ENCODE results near the gene ZC3H13. TPM values are rescaled to one million over a fixed set of nuclear protein-coding genes. Genes with fewer than 3 reads are reported as not detected.

Gene ZC3H13
- total RNA-seq, 1 donor from 2014 or later = 44.3 TPM

GRCh38 chr13:46063292-46063691 is 10.7 kb upstream of the ZC3H13 start:
- Mint-ChIP-seq H3K36me3 (ENCODE audit: unreplicated experiment) (no peaks in the 10 kb centered on the region), H3K27me3 (ENCODE audit: unreplicated experiment) (peaks cover 4% of the 10 kb centered on the region), H3K9me3 (ENCODE audit: unreplicated experiment) (peaks cover 3% of the 10 kb centered on the region), H3K4me1 (ENCODE audit: unreplicated experiment) (peaks cover 9% of the 10 kb centered on the region), H3K4me3 (ENCODE audit: unreplicated experiment) (no peak overlapping the region), H3K27ac (ENCODE audit: unreplicated experiment) (no peak overlapping the region)
- no peak for TF ChIP-seq CTCF (IDR thresholded peaks at IDR 0.05)
- no peak for DNase-seq (ENCODE audit: extremely low spot score, unreplicated experiment)

- Mint-ChIP-seq H3K9me3 (ENCODE audit: unreplicated experiment) (peaks cover 3% of the 10 kb centered on the region), H3K4me1 (ENCODE audit: unreplicated experiment) (peaks cover 9% of the 10 kb centered on the region), H3K36me3 (ENCODE audit: unreplicated experiment) (no peaks in the 10 kb centered on the region), H3K27me3 (ENCODE audit: unreplicated experiment) (peaks cover 3% of the 10 kb centered on the region), H3K27ac (ENCODE audit: unreplicated experiment) (no peak overlapping the region), H3K4me3 (ENCODE audit: unreplicated experiment) (no peak overlapping the region)
- TF ChIP-seq CTCF (IDR thresholded peaks at IDR 0.05) = no peak
- no peak for DNase-seq (ENCODE audit: extremely low spot score, unreplicated experiment)
Observed at GRCh38 chr13:46062185-46062584, 9.6 kb upstream of the ZC3H13 start.

GRCh38 chr13:46059405-46059804 is 6.9 kb upstream of the ZC3H13 start:
- TF ChIP-seq CTCF (IDR thresholded peaks at IDR 0.05) = no peak
- H3K4me1 Mint-ChIP-seq (ENCODE audit: unreplicated experiment) = peaks cover 9% of the 10 kb centered on the region
- H3K4me3 Mint-ChIP-seq (ENCODE audit: unreplicated experiment) = no peak overlapping the region
- H3K9me3 Mint-ChIP-seq (ENCODE audit: unreplicated experiment) = peaks cover 3% of the 10 kb centered on the region
- DNase-seq (ENCODE audit: extremely low spot score, unreplicated experiment) = no peak
- peaks cover 9% of the 10 kb centered on the region for H3K27me3 Mint-ChIP-seq (ENCODE audit: unreplicated experiment)
- no peaks in the 10 kb centered on the region for H3K36me3 Mint-ChIP-seq (ENCODE audit: unreplicated experiment)
- no peak overlapping the region for H3K27ac Mint-ChIP-seq (ENCODE audit: unreplicated experiment)

- H3K27me3 Mint-ChIP-seq (ENCODE audit: unreplicated experiment) = peaks cover 12% of the 10 kb centered on the region
- H3K36me3 Mint-ChIP-seq (ENCODE audit: unreplicated experiment) = no peaks in the 10 kb centered on the region
- H3K4me1 Mint-ChIP-seq (ENCODE audit: unreplicated experiment) = peaks cover 14% of the 10 kb centered on the region
Observed at GRCh38 chr13:46058268-46058667, 5.7 kb upstream of the ZC3H13 start.

More at GRCh38 chr13:46058268-46058667, 5.7 kb upstream of the ZC3H13 start:
- no peak overlapping the region for H3K4me3 Mint-ChIP-seq (ENCODE audit: unreplicated experiment)
- no peak for TF ChIP-seq CTCF (IDR thresholded peaks at IDR 0.05)
- H3K27ac Mint-ChIP-seq (ENCODE audit: unreplicated experiment) = no peak overlapping the region
- H3K9me3 Mint-ChIP-seq (ENCODE audit: unreplicated experiment) = peaks cover 1% of the 10 kb centered on the region
- DNase-seq (ENCODE audit: extremely low spot score, unreplicated experiment) = no peak
